Panc1 (cell line): ENCODE results near the gene FKBP1B. TPM values are rescaled to one million over a fixed set of nuclear protein-coding genes. Genes with fewer than 3 reads are reported as not detected.
A peak's percentile ranks its signal among the peaks of the same experiment; 100 is the strongest.

Source experiments
- ATAC-seq: fragments of 200-7000 bp; cut with Tn5 transposase; 2 replicates; pipeline ENCODE4 v1.9.1; 2020; ENCODE audit warnings: mild to moderate bottlenecking, moderate library complexity
- Bru-seq: library from RNA; stranded (reverse); fragments of 400-500 nt; gene quantifications from one replicate; lab custom pipeline; 2021; lab: Mats Ljungman, UMichigan
- BruChase-seq, 2 experiments: library from RNA; stranded (reverse); fragments of 400-500 nt; gene quantifications; one replicate each; lab custom pipeline; 2021; lab: Mats Ljungman, UMichigan
- BruUV-seq: library from RNA; stranded (reverse); fragments of 400-500 nt; replicated peaks from 2 replicates; lab custom pipeline; 2021; lab: Mats Ljungman, UMichigan
- CTCF ChIA-PET: fragments of 300-600 bp; sonication (Branson Sonifier 250); formaldehyde crosslinking; loops from one replicate; lab custom pipeline; 2022; ENCODE audit warnings: antibody characterized with exemption; lab: Charles Lee
- POLR2A ChIA-PET: fragments of 300-600 bp; sonication (Branson Sonifier 250); formaldehyde crosslinking; loops from one replicate; lab custom pipeline; 2022; ENCODE audit warnings: antibody characterized with exemption; lab: Charles Lee
- DNase-seq: peaks from one replicate; pipeline ENCODE4 v3.0.0-alpha.2; 2010; ENCODE audit warnings: low read depth, low spot score
- H3K27ac ChIP-seq: 2 replicates; pipeline ENCODE4 v1.5.1; 2011; ENCODE audit warnings: mild to moderate bottlenecking, low read length, inconsistent platforms
- H3K27me3 ChIP-seq: fragments of 200-500 bp; sonication (Bioruptor generic); 2 replicates; pipeline ENCODE4 v1.6.0; 2014; ENCODE audit warnings: low read length, inconsistent platforms; ENCODE audit not compliant: control insufficient read depth, insufficient read depth
- H3K36me3 ChIP-seq: fragments of 200-500 bp; sonication (Bioruptor generic); 2 replicates; pipeline ENCODE4 v1.5.1; 2014; ENCODE audit warnings: inconsistent platforms, mild to moderate bottlenecking, low read length, moderate library complexity; ENCODE audit not compliant: control insufficient read depth, insufficient read depth
- H3K4me1 ChIP-seq: 2 replicates; pipeline ENCODE4 v1.5.1; 2011; ENCODE audit warnings: inconsistent platforms, mild to moderate bottlenecking, low read length, moderate library complexity; ENCODE audit not compliant: control insufficient read depth, insufficient read depth
- H3K4me3 ChIP-seq, 2 experiments: 2 replicates each; pipeline ENCODE4 v1.5.1; 2011 to 2012; ENCODE audit warnings: low read depth in 2 of 2, low read length in 2 of 2, mild to moderate bottlenecking in 2 of 2, inconsistent platforms in 1 of 2, moderate library complexity in 1 of 2
- H3K9me3 ChIP-seq: fragments of 200-500 bp; sonication (Bioruptor generic); 2 replicates; pipeline ENCODE4 v1.5.1; 2014; ENCODE audit warnings: low read depth, mild to moderate bottlenecking, inconsistent platforms, low read length, moderate library complexity; ENCODE audit not compliant: control insufficient read depth, insufficient read depth
- POLR2AphosphoS5 ChIP-seq: IDR thresholded peaks from 2 replicates; pipeline ENCODE4 v1.6.1; 2012; ENCODE audit warnings: mild to moderate bottlenecking, low read depth, low read length, moderate library complexity
- SIN3A ChIP-seq: IDR thresholded peaks from 2 replicates; pipeline ENCODE4 v1.6.1; 2012; ENCODE audit warnings: low read depth, mild to moderate bottlenecking, low read length, moderate library complexity, borderline replicate concordance; ENCODE audit not compliant: insufficient read depth
- TCF7L2 ChIP-seq: IDR thresholded peaks from 2 replicates; pipeline ENCODE4 v1.6.1; 2011; ENCODE audit warnings: mild to moderate bottlenecking, low read depth, low read length, inconsistent platforms
- in situ Hi-C: cut with HindIII; loops from 2 replicates; pipeline ENCODE4 v1.10.0; 2016; ENCODE audit warnings: low sequenced_read_pairs, low pct_unique_long_range_greater_than_20kb
- intact Hi-C: fragments of 100-400 bp; cut with micrococcal nuclease; formaldehyde crosslinking; loops from one replicate; pipeline ENCODE4 v1.10.0; 2022; ENCODE audit not compliant: unreplicated experiment
- long read RNA-seq: library from polyadenylated mRNA; unstranded; transcript quantifications from one replicate; pipeline ENCODE4 v2.0.0, GENCODE V29; 2021; ENCODE audit not compliant: unreplicated experiment
- polyA plus RNA-seq: library from polyadenylated mRNA; unstranded; fragments of >200 nt; gene quantifications from one replicate; pipeline ENCODE4 v1.2.1, GENCODE V29; 2012; ENCODE audit warnings: missing spikeins; ENCODE audit not compliant: insufficient read length
- total RNA-seq: library from RNA; stranded (reverse); gene quantifications from one replicate; pipeline ENCODE4 v1.2.1, GENCODE V29; 2021; ENCODE audit not compliant: unreplicated experiment
- TF ChIP-seq, protein P1 (sequence below): fragments of 450-650 bp; IDR thresholded peaks from 2 replicates; pipeline ENCODE4 v1.5.1; 2017; ENCODE audit warnings: mild to moderate bottlenecking
- TF ChIP-seq, protein P2 (sequence below), 2 experiments: IDR thresholded peaks; 2 replicates each; pipeline ENCODE4 v1.6.1; 2011 to 2012; ENCODE audit warnings: low read depth in 2 of 2, control low read depth in 1 of 2, low read length in 1 of 2, mild to moderate bottlenecking in 1 of 2, moderate library complexity in 1 of 2; ENCODE audit not compliant: insufficient read depth in 1 of 2

The FKBP1B gene
- total RNA-seq (19.9 TPM), Bru-seq, nascent RNA (percentile 47 among the genes with signal in this experiment), BruChase-seq, experiment 1, labeled RNA remaining after a 2-hour chase (percentile 62 among the genes with signal in this experiment), BruChase-seq, experiment 2, labeled RNA remaining after a 6-hour chase (percentile 54 among the genes with signal in this experiment)
- 36.3 TPM for polyA plus RNA-seq
- long read RNA-seq, transcript FKBP1B-202 (4 exons, 1,010 nt), result major isoform, 5 of 22 reads
- long read RNA-seq, partial matches to known transcripts, result 5 of 22 reads
- long read RNA-seq, other reads (novel, unspliced or antisense), result 9 of 22 reads

DNA sequence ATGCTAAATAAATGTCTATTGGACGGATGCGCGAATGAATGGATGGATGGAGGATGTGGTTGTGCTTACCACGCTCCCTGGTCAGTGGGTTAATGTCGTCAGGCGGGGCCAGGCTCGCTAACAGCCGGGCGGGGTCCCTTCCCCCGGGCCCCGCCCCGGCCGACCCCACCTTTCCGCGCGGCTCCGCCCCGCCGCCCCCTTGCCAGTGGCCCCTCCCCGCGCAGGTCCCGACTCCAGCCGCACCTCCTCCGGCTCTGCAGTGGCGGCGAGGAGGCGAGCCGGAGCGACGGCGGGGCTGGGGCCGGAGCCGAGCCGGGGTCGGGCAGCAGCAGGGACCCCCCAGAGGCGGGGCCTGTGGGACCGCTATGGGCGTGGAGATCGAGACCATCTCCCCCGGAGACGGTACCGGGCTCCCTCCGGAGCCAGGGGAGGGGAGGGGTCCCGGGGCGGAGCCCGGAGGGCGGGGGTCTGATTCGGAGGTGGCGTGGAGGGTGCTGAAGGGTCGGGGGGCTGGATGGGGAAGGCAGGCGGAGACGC, at the start of gene FKBP1B:
Gene FKBP1B (plus strand): TSS at position 257 of the 537 bp plus-strand sequence. CDS start 109 bp downstream, at position 366.
- in situ Hi-C loops, result no loop called here
- Histone ChIP-seq H3K27me3 (no peaks in the 10 kb centered on the region), H3K9me3 (no peaks in the 10 kb centered on the region), H3K36me3 (no peaks in the 10 kb centered on the region), H3K4me1 (peaks cover 30% of the 10 kb centered on the region; the same call in 1 of the 2 replicates), H3K27ac (peak within 1 kb of the TSS; percentile 53), H3K4me3 (peak within 1 kb of the TSS; percentile 61 to 71)
- peak; percentile 72 for ATAC-seq
- TF ChIP-seq, protein P1, sequence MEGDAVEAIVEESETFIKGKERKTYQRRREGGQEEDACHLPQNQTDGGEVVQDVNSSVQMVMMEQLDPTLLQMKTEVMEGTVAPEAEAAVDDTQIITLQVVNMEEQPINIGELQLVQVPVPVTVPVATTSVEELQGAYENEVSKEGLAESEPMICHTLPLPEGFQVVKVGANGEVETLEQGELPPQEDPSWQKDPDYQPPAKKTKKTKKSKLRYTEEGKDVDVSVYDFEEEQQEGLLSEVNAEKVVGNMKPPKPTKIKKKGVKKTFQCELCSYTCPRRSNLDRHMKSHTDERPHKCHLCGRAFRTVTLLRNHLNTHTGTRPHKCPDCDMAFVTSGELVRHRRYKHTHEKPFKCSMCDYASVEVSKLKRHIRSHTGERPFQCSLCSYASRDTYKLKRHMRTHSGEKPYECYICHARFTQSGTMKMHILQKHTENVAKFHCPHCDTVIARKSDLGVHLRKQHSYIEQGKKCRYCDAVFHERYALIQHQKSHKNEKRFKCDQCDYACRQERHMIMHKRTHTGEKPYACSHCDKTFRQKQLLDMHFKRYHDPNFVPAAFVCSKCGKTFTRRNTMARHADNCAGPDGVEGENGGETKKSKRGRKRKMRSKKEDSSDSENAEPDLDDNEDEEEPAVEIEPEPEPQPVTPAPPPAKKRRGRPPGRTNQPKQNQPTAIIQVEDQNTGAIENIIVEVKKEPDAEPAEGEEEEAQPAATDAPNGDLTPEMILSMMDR, result no peak
- TF ChIP-seq SIN3A, result 0 out of 2 replicates have a peak, but pooled peaks have one; percentile 51
- TF ChIP-seq POLR2AphosphoS5, result peak; percentile 26; the same call in 1 of the 2 replicates
- TF ChIP-seq, protein P2, sequence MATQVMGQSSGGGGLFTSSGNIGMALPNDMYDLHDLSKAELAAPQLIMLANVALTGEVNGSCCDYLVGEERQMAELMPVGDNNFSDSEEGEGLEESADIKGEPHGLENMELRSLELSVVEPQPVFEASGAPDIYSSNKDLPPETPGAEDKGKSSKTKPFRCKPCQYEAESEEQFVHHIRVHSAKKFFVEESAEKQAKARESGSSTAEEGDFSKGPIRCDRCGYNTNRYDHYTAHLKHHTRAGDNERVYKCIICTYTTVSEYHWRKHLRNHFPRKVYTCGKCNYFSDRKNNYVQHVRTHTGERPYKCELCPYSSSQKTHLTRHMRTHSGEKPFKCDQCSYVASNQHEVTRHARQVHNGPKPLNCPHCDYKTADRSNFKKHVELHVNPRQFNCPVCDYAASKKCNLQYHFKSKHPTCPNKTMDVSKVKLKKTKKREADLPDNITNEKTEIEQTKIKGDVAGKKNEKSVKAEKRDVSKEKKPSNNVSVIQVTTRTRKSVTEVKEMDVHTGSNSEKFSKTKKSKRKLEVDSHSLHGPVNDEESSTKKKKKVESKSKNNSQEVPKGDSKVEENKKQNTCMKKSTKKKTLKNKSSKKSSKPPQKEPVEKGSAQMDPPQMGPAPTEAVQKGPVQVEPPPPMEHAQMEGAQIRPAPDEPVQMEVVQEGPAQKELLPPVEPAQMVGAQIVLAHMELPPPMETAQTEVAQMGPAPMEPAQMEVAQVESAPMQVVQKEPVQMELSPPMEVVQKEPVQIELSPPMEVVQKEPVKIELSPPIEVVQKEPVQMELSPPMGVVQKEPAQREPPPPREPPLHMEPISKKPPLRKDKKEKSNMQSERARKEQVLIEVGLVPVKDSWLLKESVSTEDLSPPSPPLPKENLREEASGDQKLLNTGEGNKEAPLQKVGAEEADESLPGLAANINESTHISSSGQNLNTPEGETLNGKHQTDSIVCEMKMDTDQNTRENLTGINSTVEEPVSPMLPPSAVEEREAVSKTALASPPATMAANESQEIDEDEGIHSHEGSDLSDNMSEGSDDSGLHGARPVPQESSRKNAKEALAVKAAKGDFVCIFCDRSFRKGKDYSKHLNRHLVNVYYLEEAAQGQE (IDR thresholded peaks at IDR 0.05; ENCODE audit: insufficient read depth in 1 of 2, low read depth in 2 of 2, low read length in 1 of 2), result no peak
- no peak for TF ChIP-seq TCF7L2
- intact Hi-C loops, result loop anchor here (10.0 kb wide), 1 partner anchor 125 kb away; the partner anchor contains the start of gene ATAD2B
- no peak for DNase-seq
- no TSS peak for BruUV-seq
- POLR2A ChIA-PET, result interaction anchor here (0.6 kb wide), 1 partner anchor 1920 kb away, joined by 5 read pairs; no protein-coding TSS in a partner anchor
- CTCF ChIA-PET, result no interaction called here

DNA sequence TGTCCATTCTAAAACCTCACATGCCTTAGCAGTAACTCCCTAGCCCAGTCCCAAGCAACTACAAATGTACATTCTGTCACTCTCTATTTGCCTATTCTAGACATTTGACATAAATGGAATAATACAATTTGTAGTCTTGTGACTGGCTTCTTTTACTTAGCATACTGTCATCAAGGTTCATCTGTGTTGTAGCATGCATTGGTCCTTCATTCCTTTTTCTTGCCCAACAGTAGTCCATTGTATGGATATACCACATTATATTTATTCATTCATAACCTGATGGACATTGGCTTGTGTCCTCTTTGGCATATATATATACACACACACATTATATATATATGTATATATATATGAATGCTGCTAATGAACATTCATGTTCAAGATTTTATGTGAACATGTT, 41.8 kb upstream of the FKBP1B start:
- Histone ChIP-seq H3K4me3 (no peak overlapping the region), H3K9me3 (no peaks in the 10 kb centered on the region), H3K36me3 (no peaks in the 10 kb centered on the region), H3K4me1 (peaks cover 4% of the 10 kb centered on the region; the same call in 1 of the 2 replicates), H3K27ac (no peak overlapping the region), H3K27me3 (no peaks in the 10 kb centered on the region)
- TF ChIP-seq SIN3A (no peak), TCF7L2 (no peak)
- TF ChIP-seq, protein P1, result no peak
- TF ChIP-seq, protein P2 (IDR thresholded peaks at IDR 0.05; ENCODE audit: insufficient read depth in 1 of 2, low read depth in 2 of 2, low read length in 1 of 2), result no peak
- intact Hi-C loops (no loop called here), in situ Hi-C loops (no loop called here)
- ChIA-PET CTCF (no interaction called here), POLR2A (interaction anchor here (0.6 kb wide), 1 partner anchor 22 kb away, joined by 3 read pairs; no protein-coding TSS in a partner anchor)
- DNase-seq, result no peak
- no TSS peak for BruUV-seq
- no peak for ATAC-seq
